ENCODE data around the gene PLA2G4D.

DNA sequence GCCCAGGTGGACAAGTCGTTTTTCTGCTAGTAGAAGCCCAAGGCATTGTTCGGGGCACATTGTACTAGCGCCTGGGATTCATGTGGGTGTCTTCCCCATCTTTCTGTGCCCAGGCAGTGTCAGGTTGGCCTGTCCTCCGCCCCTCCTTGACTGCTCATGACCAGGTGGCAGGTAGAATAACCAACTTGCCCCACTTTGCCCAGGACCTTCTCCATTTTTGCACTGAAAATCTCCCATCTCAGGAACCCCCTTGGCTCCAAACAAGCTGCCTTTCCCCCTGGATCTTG is 33.9 kb downstream of the PLA2G4D start:
- TF ChIP-seq, protein P1, sequence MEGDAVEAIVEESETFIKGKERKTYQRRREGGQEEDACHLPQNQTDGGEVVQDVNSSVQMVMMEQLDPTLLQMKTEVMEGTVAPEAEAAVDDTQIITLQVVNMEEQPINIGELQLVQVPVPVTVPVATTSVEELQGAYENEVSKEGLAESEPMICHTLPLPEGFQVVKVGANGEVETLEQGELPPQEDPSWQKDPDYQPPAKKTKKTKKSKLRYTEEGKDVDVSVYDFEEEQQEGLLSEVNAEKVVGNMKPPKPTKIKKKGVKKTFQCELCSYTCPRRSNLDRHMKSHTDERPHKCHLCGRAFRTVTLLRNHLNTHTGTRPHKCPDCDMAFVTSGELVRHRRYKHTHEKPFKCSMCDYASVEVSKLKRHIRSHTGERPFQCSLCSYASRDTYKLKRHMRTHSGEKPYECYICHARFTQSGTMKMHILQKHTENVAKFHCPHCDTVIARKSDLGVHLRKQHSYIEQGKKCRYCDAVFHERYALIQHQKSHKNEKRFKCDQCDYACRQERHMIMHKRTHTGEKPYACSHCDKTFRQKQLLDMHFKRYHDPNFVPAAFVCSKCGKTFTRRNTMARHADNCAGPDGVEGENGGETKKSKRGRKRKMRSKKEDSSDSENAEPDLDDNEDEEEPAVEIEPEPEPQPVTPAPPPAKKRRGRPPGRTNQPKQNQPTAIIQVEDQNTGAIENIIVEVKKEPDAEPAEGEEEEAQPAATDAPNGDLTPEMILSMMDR (IDR thresholded peaks at IDR 0.05; ENCODE audit: low read depth, low read length, poor library complexity, severe bottlenecking): no peak
- no peak for TF ChIP-seq EZH2phosphoT487 (IDR thresholded peaks at IDR 0.05; ENCODE audit: borderline replicate concordance, low read length)
